RWPE1 (cell line): ENCODE data around the gene PGBD1.

ENCODE experiments used
- CTCF ChIA-PET: fragments of 350-600 bp; sonication (Branson Sonifier 250); formaldehyde crosslinking; extraction: SDS; loops from one replicate; lab custom pipeline; 2021; lab: Yijun Ruan, JAX
- POLR2A ChIA-PET: fragments of 400-600 bp; formaldehyde crosslinking; extraction: SDS; loops from one replicate; lab custom pipeline; 2020; ENCODE audit warnings: antibody characterized with exemption; ENCODE audit not compliant: low non-redundant PET; lab: Yijun Ruan, JAX
- DNase-seq: peaks from one replicate; pipeline ENCODE4 v3.0.0; 2012; ENCODE audit warnings: low spot score
- H3K27ac ChIP-seq: fragments of 450-650 bp; 2 replicates; pipeline ENCODE4 v1.5.1; 2017
- TF ChIP-seq, protein P1 (sequence below): fragments of 450-650 bp; conservative IDR thresholded peaks from 2 replicates; pipeline ENCODE4 v1.5.1; 2017; ENCODE audit warnings: low read depth, mild to moderate bottlenecking

Gene PGBD1

DNA sequence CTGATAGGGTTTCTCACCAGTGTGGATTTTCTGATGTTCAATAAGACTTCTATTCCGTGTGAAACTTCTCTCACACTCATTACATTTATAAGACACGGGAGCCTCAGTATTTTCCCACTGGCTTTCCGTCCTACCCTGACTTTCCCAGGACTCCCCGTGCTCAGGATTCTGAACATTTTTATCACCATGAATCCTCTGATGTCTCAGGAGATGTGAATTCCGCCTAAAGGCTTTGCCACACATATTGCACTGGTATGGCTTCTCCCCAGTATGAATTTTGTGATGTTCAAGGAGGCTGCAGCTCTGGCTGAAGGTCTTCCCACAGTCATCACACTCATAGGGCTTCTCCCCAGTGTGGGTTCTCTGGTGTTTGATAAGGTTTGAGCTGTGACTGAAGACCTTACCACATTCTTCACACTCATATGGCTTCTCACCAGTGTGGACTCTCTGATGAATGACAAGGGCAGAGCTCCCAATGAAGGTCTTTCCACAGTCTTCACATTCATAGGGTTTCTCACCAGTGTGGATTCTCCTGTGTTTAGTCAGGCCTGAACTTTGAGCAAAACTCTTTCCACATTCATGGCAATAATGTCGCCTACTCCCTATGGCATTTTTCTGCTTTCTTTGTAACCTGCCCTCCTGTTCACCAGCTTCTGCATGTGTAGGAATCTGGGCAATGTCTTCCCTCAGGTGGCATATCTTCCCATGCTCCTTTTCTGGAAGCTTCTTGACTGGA is 36.0 kb upstream of the PGBD1 start:
- no peak for DNase-seq
- no peak overlapping the region for H3K27ac ChIP-seq
- ChIA-PET POLR2A (no interaction called here), CTCF (interaction anchor here (0.6 kb wide), 1 partner anchor 34 kb away, joined by 3 read pairs; no protein-coding TSS in a partner anchor)
- TF ChIP-seq, protein P1, sequence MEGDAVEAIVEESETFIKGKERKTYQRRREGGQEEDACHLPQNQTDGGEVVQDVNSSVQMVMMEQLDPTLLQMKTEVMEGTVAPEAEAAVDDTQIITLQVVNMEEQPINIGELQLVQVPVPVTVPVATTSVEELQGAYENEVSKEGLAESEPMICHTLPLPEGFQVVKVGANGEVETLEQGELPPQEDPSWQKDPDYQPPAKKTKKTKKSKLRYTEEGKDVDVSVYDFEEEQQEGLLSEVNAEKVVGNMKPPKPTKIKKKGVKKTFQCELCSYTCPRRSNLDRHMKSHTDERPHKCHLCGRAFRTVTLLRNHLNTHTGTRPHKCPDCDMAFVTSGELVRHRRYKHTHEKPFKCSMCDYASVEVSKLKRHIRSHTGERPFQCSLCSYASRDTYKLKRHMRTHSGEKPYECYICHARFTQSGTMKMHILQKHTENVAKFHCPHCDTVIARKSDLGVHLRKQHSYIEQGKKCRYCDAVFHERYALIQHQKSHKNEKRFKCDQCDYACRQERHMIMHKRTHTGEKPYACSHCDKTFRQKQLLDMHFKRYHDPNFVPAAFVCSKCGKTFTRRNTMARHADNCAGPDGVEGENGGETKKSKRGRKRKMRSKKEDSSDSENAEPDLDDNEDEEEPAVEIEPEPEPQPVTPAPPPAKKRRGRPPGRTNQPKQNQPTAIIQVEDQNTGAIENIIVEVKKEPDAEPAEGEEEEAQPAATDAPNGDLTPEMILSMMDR: no peak

DNA sequence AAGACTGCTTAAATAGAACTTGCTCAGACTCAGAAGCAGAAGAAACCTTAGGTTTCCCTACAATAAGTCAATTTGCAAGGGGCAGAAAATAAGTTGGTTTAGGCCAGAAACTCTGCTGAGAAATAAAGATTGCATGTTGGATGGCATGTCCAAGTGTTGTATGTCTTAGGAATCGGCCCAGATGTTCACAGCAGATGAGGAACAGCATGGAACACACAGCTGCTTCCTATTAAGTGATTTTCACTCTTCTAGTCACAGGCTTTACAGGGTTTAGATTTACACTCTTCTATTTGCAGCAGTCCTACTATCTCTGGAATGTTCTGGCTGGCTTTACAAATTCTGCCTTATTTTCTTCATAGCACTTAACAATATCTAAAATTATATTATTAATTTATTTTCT is 32.5 kb upstream of the PGBD1 start:
- POLR2A ChIA-PET: no interaction called here
- no peak for DNase-seq
- CTCF ChIA-PET: interaction anchor here (0.7 kb wide), 1 partner anchor 15 kb away, joined by 3 read pairs; no protein-coding TSS in a partner anchor
- TF ChIP-seq, protein P1: no peak
- H3K27ac ChIP-seq: no peak overlapping the region

DNA sequence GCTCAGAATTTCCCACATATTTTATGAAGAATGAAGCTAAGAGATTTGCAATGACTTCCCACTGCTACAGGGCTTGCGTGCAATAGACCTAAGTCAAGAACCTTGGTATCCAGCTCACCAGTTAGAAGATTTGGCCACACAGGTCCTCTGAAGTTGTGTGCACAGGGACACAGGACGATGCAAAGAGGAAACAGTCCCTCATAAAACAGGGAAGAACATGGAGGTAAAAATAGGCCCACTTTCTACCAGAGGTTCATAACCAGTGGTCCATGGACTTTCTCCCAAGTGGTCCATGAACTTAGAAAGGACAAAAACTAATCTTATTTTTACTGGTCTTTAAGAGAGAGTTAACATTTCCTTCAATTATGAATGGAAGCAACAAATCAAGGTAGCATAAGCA is 30.6 kb upstream of the PGBD1 start:
- TF ChIP-seq, protein P1: no peak
- DNase-seq: no peak
- POLR2A ChIA-PET: no interaction called here
- CTCF ChIA-PET: interaction anchor here (0.6 kb wide), 2 partner anchors 9 to 1763 kb away, joined by 3 to 4 read pairs; no protein-coding TSS in a partner anchor
- no peak overlapping the region for H3K27ac ChIP-seq

DNA sequence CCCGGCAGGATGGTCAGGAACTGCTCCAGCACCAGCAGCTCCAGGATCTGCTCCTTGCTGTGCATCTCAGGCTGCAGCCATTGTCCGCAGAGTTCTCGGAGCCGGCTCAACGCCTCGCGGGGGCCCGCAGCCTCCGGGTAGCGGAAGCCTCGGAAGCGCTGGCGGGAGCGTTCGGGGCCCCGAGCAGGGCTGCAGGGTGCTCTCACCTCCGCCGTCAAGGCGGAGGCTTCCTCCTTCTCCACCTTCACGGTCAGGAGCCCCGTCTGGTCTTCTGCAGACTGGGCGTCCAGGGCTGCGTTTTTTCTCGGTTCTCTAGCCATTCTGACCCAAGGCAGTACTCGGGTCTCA is 29.7 kb upstream of the PGBD1 start:
- CTCF ChIA-PET: no interaction called here
- TF ChIP-seq, protein P1: no peak
- POLR2A ChIA-PET: interaction anchor here (1.1 kb wide), 1 partner anchor 15 kb away, joined by 4 read pairs; the partner anchor contains the start of gene ZSCAN26
- H3K27ac ChIP-seq: peak overlapping the region; percentile 63
- DNase-seq: no peak

DNA sequence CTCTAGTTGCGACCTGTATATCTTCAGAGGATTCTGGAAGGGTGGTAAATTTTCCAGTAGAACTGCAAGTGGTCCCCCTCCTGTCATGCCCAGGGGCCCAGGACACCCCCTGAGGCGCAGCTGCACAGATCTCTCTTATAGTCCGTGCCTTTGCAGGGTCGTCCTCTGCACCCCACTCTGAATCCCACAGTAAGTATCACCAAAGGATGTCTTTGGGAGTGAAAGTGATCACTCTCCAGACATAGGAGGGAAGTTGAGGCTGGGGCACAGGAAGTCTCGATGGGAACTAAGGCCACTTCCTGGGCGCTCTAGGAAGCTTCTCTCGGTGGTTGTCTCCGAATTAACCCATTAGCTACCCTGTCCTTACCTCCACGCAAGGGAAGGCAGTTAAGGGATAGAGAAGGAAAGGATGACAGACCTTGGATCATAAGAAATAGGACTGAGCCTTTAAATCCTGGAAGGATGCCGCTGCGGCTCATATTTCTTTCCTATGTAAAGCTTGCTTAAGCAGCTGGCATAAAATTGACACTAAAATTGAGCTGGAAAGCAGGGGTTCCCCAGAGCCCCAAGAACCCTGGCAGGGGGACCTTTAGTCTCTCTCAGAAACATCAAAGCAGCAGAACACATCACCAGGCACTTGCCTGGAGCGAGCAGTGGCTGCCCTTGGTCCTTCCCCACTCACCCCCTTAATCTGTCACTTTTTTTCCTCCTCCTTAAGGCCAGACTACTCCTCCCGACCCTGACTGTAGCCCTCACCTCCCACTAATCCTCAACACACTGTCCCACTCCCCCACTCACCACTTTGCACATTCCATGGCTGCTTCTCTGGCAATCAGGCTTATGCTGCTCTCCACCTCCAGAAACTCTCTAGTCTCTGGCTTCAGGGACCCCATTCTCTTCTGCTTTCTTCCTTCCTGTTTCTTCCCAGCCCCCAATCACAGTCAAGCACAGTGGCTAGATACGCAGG is 29.1 kb upstream of the PGBD1 start, which contains the start of gene ZKSCAN4:
TSS of gene ZKSCAN4 (minus strand) at position 261 of the 967 bp plus-strand sequence. CDS start 289 bp downstream, outside the sequence.
- peak within 1 kb of the TSS; percentile 63 for H3K27ac ChIP-seq

DNA sequence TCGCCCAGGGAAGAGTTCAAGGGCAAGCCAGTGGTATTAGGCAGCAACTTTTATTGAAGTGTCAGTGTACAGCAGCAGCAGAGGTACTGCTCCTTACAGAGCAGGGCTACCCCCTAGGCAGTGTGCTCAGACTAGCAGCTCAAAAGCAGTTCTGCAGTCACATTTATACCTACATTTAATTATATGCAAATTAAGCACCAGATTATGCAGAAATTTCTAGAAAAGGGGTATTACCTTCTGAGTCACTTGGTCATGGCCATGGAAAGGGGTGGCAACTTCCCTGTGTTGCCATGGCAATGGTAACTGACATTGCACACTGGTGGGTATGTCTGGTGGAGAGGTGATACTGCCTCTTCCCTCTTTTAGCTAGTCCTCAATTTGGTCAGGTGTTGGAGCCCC is 27.3 kb upstream of the PGBD1 start:
- no peak overlapping the region for H3K27ac ChIP-seq
- CTCF ChIA-PET: no interaction called here
- TF ChIP-seq, protein P1: no peak
- DNase-seq: no peak
- POLR2A ChIA-PET: no interaction called here

More for the DNA sequence above, 29.1 kb upstream of the PGBD1 start, which contains the start of gene ZKSCAN4:
- TF ChIP-seq, protein P1: no peak
- ChIA-PET POLR2A (interaction anchor here (0.7 to 1.1 kb wide), 2 partner anchors 15 to 128 kb away, joined by 4 to 5 read pairs; partner anchors contain the start of genes ZSCAN16 and ZSCAN26), CTCF (no interaction called here)
- DNase-seq: peak; percentile 84
